GM10266 (cell line): ENCODE data around the gene VWA1.

Source experiments
- DNase-seq: peaks from one replicate; pipeline ENCODE4 v3.0.0; 2012; ENCODE audit errors: extremely low spot score
- CTCF ChIP-seq: IDR thresholded peaks from 2 replicates; pipeline ENCODE4 v1.5.1; 2012; ENCODE audit warnings: mild to moderate bottlenecking, low read depth; ENCODE audit not compliant: control insufficient read depth, insufficient read depth; ENCODE audit errors: missing control alignments

The VWA1 gene

GRCh38 chr1:1491601-1492000, 56.1 kb downstream of the VWA1 start:
- no peak for TF ChIP-seq CTCF
- no peak for DNase-seq
